Occipital lobe (tissue), 2 donors: ENCODE data around the gene WNK1. TPM values are rescaled to one million over a fixed set of nuclear protein-coding genes. Genes with fewer than 3 reads are reported as not detected.
"Not testable (repeated sequence)": the region's sequence is repeated elsewhere in the genome, so short reads cannot be mapped to it uniquely, and the experiment has no call there.

Experiments
- DNase-seq: peaks from one replicate; lab custom pipeline; 2025; lab: John Stamatoyannopoulos, UW
- total RNA-seq: library from RNA; depleted of rRNA; stranded (reverse); fragments of >200 nt; gene quantifications from one replicate; pipeline ENCODE4 v1.2.3, GENCODE V29; 2014

WNK1 gene
- total RNA-seq, 1 donor from 2014 or later: 84.2 TPM

GRCh38 chr12:740921-741320, 11.5 kb upstream of the WNK1 start:
- DNase-seq: no peak

- no peak for DNase-seq
These were observed 2.6 kb upstream of the WNK1 start for GRCh38 chr12:749751-750270.

- DNase-seq: no peak
These were observed 1.8 kb upstream of the WNK1 start for GRCh38 chr12:750366-751191.

- peak; percentile 87 for DNase-seq
These were observed 984 bp upstream of the WNK1 start for GRCh38 chr12:751192-751998.

GRCh38 chr12:752695-753610, 574 bp downstream of the WNK1 start:
- DNase-seq: no peak

- DNase-seq: peak; percentile 40
These were observed 1.5 kb downstream of the WNK1 start for GRCh38 chr12:753611-754472.

GRCh38 chr12:754473-754820, 2.1 kb downstream of the WNK1 start:
- DNase-seq: no peak

- no peak for DNase-seq
These were observed 2.6 kb downstream of the WNK1 start for GRCh38 chr12:754851-755562.

GRCh38 chr12:759628-760027, 7.2 kb downstream of the WNK1 start:
- no peak for DNase-seq

- no peak for DNase-seq
These were observed 8.9 kb downstream of the WNK1 start for GRCh38 chr12:761256-761655.

- DNase-seq: no peak
These were observed 13.5 kb downstream of the WNK1 start for GRCh38 chr12:765840-766239.

GRCh38 chr12:768434-768833, 16.1 kb downstream of the WNK1 start:
- DNase-seq: no peak

- no peak for DNase-seq
These were observed 18.1 kb downstream of the WNK1 start for GRCh38 chr12:770479-770878.

- DNase-seq: no peak
These were observed 19.8 kb downstream of the WNK1 start for GRCh38 chr12:772056-772697.

GRCh38 chr12:774051-774614, 21.8 kb downstream of the WNK1 start:
- DNase-seq: no peak

- DNase-seq: not testable (repeated sequence)
These were observed 23.8 kb downstream of the WNK1 start for GRCh38 chr12:775973-776771.

GRCh38 chr12:776772-777373, 24.5 kb downstream of the WNK1 start:
- DNase-seq: not testable (repeated sequence)
